Lower leg skin (tissue), 4 donors: ENCODE measurements around the gene SORL1. TPM values are rescaled to one million over a fixed set of nuclear protein-coding genes. Genes with fewer than 3 reads are reported as not detected.

ENCODE experiments used
- DNase-seq, 2 donors: peaks; one replicate each; pipeline ENCODE4 v3.0.0-alpha.2; 2019; ENCODE audit warnings: low spot score in 2 of 2
- H3K4me3 ChIP-seq: fragments of 200-600 bp; sonication (generic); 2 replicates; pipeline ENCODE4 v1.5.1; 2017; ENCODE audit warnings: mild to moderate bottlenecking, low read depth; ENCODE audit not compliant: poor library complexity, severe bottlenecking
- CTCF ChIP-seq, 3 donors: fragments of 450-650 bp; IDR thresholded peaks; one replicate each; pipeline ENCODE4 v1.5.1; 2016; ENCODE audit warnings: antibody characterized with exemption in 3 of 3, mild to moderate bottlenecking in 3 of 3, moderate library complexity in 2 of 3
- POLR2A ChIP-seq, 2 donors: fragments of 450-650 bp; IDR thresholded peaks; one replicate each; pipeline ENCODE4 v1.6.1; 2016 to 2017; ENCODE audit warnings: antibody characterized with exemption in 2 of 2, mild to moderate bottlenecking in 1 of 2, moderate library complexity in 1 of 2
- WGBS, 2 donors: methylation state at CpG; one replicate each; pipeline ENCODE4 v1.1.5; 2018; 5-methylcytosine and 5-hydroxymethylcytosine counted together
- intact Hi-C: fragments of 100-400 bp; cut with DNase I; formaldehyde crosslinking; loops from one replicate; pipeline ENCODE4 v1.15.0; 2023; ENCODE audit warnings: low total_unique reads
- total RNA-seq, 4 donors: library from RNA; depleted of rRNA; stranded (reverse); fragments of >200 nt; gene quantifications; one replicate each; pipeline ENCODE4 v1.1.0, GENCODE V29; 2016

Gene SORL1
- total RNA-seq, 4 donors from 2014 or later = 12.5 to 21.8 (median 14.7) TPM

GRCh38 chr11:121488641-121489040, 36.5 kb downstream of the SORL1 start:
- 71 to 80% methylated on average over 6 of the region's 6 CpGs for WGBS, 2 donors
- H3K4me3 ChIP-seq = no peak overlapping the region
- intact Hi-C loops = no loop called here
- DNase-seq = no peak
- TF ChIP-seq POLR2A (IDR thresholded peaks at IDR 0.05) (no peak), CTCF (IDR thresholded peaks at IDR 0.05) (no peak)

- intact Hi-C loops = no loop called here
- no peak for DNase-seq
Measured at GRCh38 chr11:121489823-121490222, 37.7 kb downstream of the SORL1 start.

GRCh38 chr11:121494355-121495099, 42.4 kb downstream of the SORL1 start:
- H3K4me3 ChIP-seq = no peak overlapping the region
- WGBS, 2 donors = 50 to 52% methylated on average over 7 of the region's 7 CpGs
- intact Hi-C loops = no loop called here
- no peak for DNase-seq
- TF ChIP-seq CTCF (IDR thresholded peaks at IDR 0.05) (no peak), POLR2A (IDR thresholded peaks at IDR 0.05) (no peak)

More at GRCh38 chr11:121489823-121490222, 37.7 kb downstream of the SORL1 start:
- 92 to 100% methylated on average over 2 of the region's 2 CpGs for WGBS, 2 donors
- TF ChIP-seq POLR2A (IDR thresholded peaks at IDR 0.05) = no peak
- no peak for TF ChIP-seq CTCF (IDR thresholded peaks at IDR 0.05)
- no peak overlapping the region for H3K4me3 ChIP-seq

GRCh38 chr11:121497176-121497998, 45.3 kb downstream of the SORL1 start:
- DNase-seq = no peak
- intact Hi-C loops = no loop called here
- 70 to 78% methylated on average over 5 of the region's 5 CpGs for WGBS, 2 donors
- no peak for TF ChIP-seq POLR2A (IDR thresholded peaks at IDR 0.05)
- no peak overlapping the region for H3K4me3 ChIP-seq

GRCh38 chr11:121499405-121499804, 47.3 kb downstream of the SORL1 start:
- intact Hi-C loops = no loop called here
- no peak for TF ChIP-seq POLR2A (IDR thresholded peaks at IDR 0.05)
- no peak for TF ChIP-seq CTCF (IDR thresholded peaks at IDR 0.05)
- no peak overlapping the region for H3K4me3 ChIP-seq
- WGBS, 2 donors = 39 to 41% methylated on average over 2 of the region's 2 CpGs
- DNase-seq = no peak

- TF ChIP-seq POLR2A (IDR thresholded peaks at IDR 0.05) (no peak), CTCF (IDR thresholded peaks at IDR 0.05) (no peak)
- intact Hi-C loops = no loop called here
- 45 to 68% methylated on average over 2 of the region's 2 CpGs for WGBS, 2 donors
Measured at GRCh38 chr11:121500275-121500674, 48.2 kb downstream of the SORL1 start.

More at GRCh38 chr11:121500275-121500674, 48.2 kb downstream of the SORL1 start:
- no peak overlapping the region for H3K4me3 ChIP-seq
- no peak for DNase-seq
